ENCODE results near the gene LDLRAD2. TPM values are rescaled to one million over a fixed set of nuclear protein-coding genes. Genes with fewer than 3 reads are reported as not detected.

LDLRAD2 gene
- total and polyA plus RNA-seq, 2 of the 8 experiments (the other 6 are each of a cell fraction or from before 2014, with no cell fraction given) = 0.48 to 0.74 TPM

DNA sequence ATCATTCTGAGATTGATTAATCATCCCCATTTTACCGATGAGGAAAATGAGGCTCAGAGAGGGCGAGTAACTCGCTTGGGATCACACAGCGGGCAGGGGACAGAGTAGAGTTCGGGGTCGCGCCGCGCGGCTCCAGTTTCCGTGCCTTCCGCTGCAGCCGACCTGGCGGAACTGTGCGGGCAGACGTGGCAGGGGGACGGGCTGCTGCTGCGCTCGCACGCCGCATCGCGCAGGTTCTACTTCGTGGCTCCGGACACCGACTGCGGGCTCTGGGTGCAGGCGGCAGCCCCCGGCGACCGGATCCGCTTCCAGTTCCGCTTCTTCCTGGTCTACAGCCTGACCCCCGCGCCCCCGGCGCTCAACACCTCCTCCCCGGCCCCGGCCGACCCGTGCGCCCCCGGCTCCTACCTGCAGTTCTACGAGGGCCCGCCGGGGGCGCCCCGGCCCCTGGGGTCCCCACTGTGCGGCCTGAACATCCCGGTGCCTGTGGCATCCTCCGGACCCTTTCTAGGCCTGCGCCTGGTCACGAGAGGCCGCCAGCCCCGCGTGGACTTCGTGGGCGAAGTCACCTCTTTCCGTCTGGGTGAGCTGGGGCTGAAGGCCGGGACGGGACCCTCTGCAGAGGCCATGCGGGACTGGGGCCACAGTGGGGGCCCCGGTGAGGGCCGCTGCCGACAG is 2.3 kb downstream of the LDLRAD2 start:
- Histone ChIP-seq H3K27me3 (replicated peaks in 1 of 4; ENCODE audit: control insufficient read depth in 3 of 4, extremely low read depth in 1 of 4, insufficient read depth in 3 of 4, low read length in 3 of 4) (no peaks in the 10 kb centered on the region; a peak in 2 of 7 replicates), H4K91ac (replicated peaks; ENCODE audit: insufficient read length, low read length) (peak overlapping the region; percentile 95), H2BK20ac (ENCODE audit: low read length) (no peak overlapping the region), H2AFZ (ENCODE audit: low read length) (0 out of 2 replicates have a peak overlapping the region, but pooled peaks have one; percentile 34), H3K36me3 (ENCODE audit: control insufficient read depth in 2 of 4, insufficient read depth in 4 of 4, low read length in 3 of 4) (no peaks in the 10 kb centered on the region), H3K23ac (ENCODE audit: insufficient read length) (no peak overlapping the region), H3K4me1 (replicated peaks in 1 of 4; ENCODE audit: control insufficient read depth in 3 of 4, insufficient read depth in 4 of 4, low read length in 3 of 4) (peaks cover 0 to 11% (median 2%) of the 10 kb centered on the region in 4 experiments; a peak in 5 of 7 replicates), H4K20me1 (replicated peaks in 1 of 2; ENCODE audit: control insufficient read depth in 1 of 2, insufficient read depth in 2 of 2, low read length in 2 of 2) (no peaks in the 10 kb centered on the region), H3K9me3 (ENCODE audit: insufficient read depth in 2 of 2, low read depth in 1 of 2, low read length in 1 of 2) (no peaks in the 10 kb centered on the region), H4K5ac (ENCODE audit: insufficient read length, low read depth, low read length) (no peak overlapping the region), H2BK5ac (ENCODE audit: low read depth, low read length) (peak overlapping the region; percentile 24; the same call in 1 of the 2 replicates), H3K27ac (ENCODE audit: low read depth, low read length) (no peak overlapping the region; the same call in 1 of the 2 replicates), H3K56ac (replicated peaks; ENCODE audit: insufficient read length, low read depth, low read length) (no peak overlapping the region), H2AK5ac (ENCODE audit: low read depth, low read length) (0 out of 2 replicates have a peak overlapping the region, but pooled peaks have one; percentile 94), H3K4me2 (ENCODE audit: insufficient read depth in 1 of 2, low read depth in 2 of 2, low read length in 2 of 2) (peak overlapping the region; percentile 66 to 67), H3K14ac (ENCODE audit: insufficient read length) (no peak overlapping the region), H3K18ac (ENCODE audit: extremely low read depth, low read length) (no peak overlapping the region; the same call in none of the 2 replicates), H2BK120ac (replicated peaks; ENCODE audit: low read depth, low read length) (peak overlapping the region; percentile 33), H2BK12ac (ENCODE audit: low read depth, low read length) (peak overlapping the region; percentile 92; the same call in 1 of the 2 replicates), H3K23me2 (ENCODE audit: low read depth, low read length) (no peaks in the 10 kb centered on the region), H3K9ac (replicated peaks in 1 of 4; ENCODE audit: extremely low read depth in 1 of 4, low read depth in 3 of 4, low read length in 3 of 4) (peak overlapping the region; percentile 38 to 71 (median 46)), H3K4me3 (ENCODE audit: extremely low read depth in 1 of 4, insufficient read depth in 2 of 4, low read depth in 3 of 4, low read length in 4 of 4) (peak overlapping the region; percentile 48 to 66 (median 58)), H4K8ac (ENCODE audit: extremely low read depth, insufficient read depth, low read length) (peak overlapping the region; percentile 94), H3K79me1 (ENCODE audit: low read depth, low read length) (no peaks in the 10 kb centered on the region), H3K79me2 (ENCODE audit: control insufficient read depth in 1 of 2, insufficient read depth in 2 of 2, low read length in 2 of 2) (no peaks in the 10 kb centered on the region), H2BK15ac (ENCODE audit: low read length) (no peak overlapping the region; the same call in 1 of the 2 replicates), H3K4ac (replicated peaks; ENCODE audit: insufficient read length, low read depth, low read length) (no peak overlapping the region)
- POLR2A ChIA-PET (ENCODE audit: partially characterized antibody) = interaction anchor here (1.3 kb wide), 1 partner anchor 31 kb away, joined by 5 read pairs; no protein-coding TSS in a partner anchor
- 18% methylated on average over 40 of the region's 65 CpGs; no CpG with 5 or more reads in 1 of the 2 experiments for WGBS, 2 experiments (ENCODE audit: extremely low coverage in 1 of 2, insufficient coverage in 1 of 2, insufficient read length in 1 of 2, insufficient replicate concordance in 2 of 2, low coverage in 1 of 2, low lambda C conversion rate in 2 of 2, missing lambda C conversion rate in 1 of 2)
- FAIRE-seq = no peak
- peak; percentile 47 to 91 for DNase-seq (ENCODE audit: low read depth in 1 of 2, low spot score in 2 of 2)
- CTCF ChIA-PET (ENCODE audit: partially characterized antibody) = interaction anchor here (0.7 to 1.9 kb wide), 5 partner anchors 11 to 128 kb away, joined by 3 to 8 read pairs (median 3); no protein-coding TSS in a partner anchor
- TF ChIP-seq, protein P1, sequence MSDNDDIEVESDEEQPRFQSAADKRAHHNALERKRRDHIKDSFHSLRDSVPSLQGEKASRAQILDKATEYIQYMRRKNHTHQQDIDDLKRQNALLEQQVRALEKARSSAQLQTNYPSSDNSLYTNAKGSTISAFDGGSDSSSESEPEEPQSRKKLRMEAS (IDR thresholded peaks at IDR 0.05) = peak; percentile 60
- TF ChIP-seq SP1 (IDR thresholded peaks at IDR 0.05; ENCODE audit: low read depth, low read length) (peak; percentile 58; the same call in 1 of the 2 replicates), SIRT6 (IDR thresholded peaks at IDR 0.05; ENCODE audit: low read length) (no peak), HDAC6 (IDR thresholded peaks at IDR 0.05; ENCODE audit: low read depth, low read length) (no peak), SAP30 (IDR thresholded peaks at IDR 0.05; ENCODE audit: insufficient read depth, insufficient replicate concordance, low read length) (no peak), CBX8 (IDR thresholded peaks at IDR 0.05; ENCODE audit: borderline replicate concordance, low read depth, low read length) (no peak), SRF (IDR thresholded peaks at IDR 0.05; ENCODE audit: low read depth, low read length) (no peak)
- TF ChIP-seq, protein P2, sequence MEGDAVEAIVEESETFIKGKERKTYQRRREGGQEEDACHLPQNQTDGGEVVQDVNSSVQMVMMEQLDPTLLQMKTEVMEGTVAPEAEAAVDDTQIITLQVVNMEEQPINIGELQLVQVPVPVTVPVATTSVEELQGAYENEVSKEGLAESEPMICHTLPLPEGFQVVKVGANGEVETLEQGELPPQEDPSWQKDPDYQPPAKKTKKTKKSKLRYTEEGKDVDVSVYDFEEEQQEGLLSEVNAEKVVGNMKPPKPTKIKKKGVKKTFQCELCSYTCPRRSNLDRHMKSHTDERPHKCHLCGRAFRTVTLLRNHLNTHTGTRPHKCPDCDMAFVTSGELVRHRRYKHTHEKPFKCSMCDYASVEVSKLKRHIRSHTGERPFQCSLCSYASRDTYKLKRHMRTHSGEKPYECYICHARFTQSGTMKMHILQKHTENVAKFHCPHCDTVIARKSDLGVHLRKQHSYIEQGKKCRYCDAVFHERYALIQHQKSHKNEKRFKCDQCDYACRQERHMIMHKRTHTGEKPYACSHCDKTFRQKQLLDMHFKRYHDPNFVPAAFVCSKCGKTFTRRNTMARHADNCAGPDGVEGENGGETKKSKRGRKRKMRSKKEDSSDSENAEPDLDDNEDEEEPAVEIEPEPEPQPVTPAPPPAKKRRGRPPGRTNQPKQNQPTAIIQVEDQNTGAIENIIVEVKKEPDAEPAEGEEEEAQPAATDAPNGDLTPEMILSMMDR (IDR thresholded peaks at IDR 0.05; ENCODE audit: control extremely low read depth in 1 of 3, insufficient read depth in 1 of 3, low read depth in 1 of 3, low read length in 3 of 3) = peak; percentile 69 to 78 (median 74)

Measured in H1 (cell line).